ENCODE data around the gene PJA1.

PJA1 gene

GRCh38 chrX:69113723-69114122 is 51.5 kb downstream of the PJA1 start (continued):
- TF ChIP-seq PRDM2 (tag by site-specific recombination; IDR thresholded peaks at IDR 0.05; ENCODE audit: borderline replicate concordance) (no peak), RBAK (tag by site-specific recombination; IDR thresholded peaks at IDR 0.05) (no peak), GLI4 (tag by site-specific recombination; IDR thresholded peaks at IDR 0.05) (no peak), ZSCAN23 (tag by site-specific recombination; IDR thresholded peaks at IDR 0.05) (no peak)
